Activated T-helper 1 cell treated with anti-CD3 and anti-CD28 coated beads, Interleukin-12 subunit alpha, Interleukin-12 subunit beta, Interleukin-2, Interleukin-4 antibody, amounts not matched to agents 30 ng/mL and 10 ng/mL and 1 ng/mL, durations not matched to agents 14 hours and 24 hours and 36 hours (primary cell): ENCODE data around the gene LBH. TPM values are rescaled to one million over a fixed set of nuclear protein-coding genes. Genes with fewer than 3 reads are reported as not detected.

Source experiments
- DNase-seq: peaks from one replicate; pipeline ENCODE4 v3.0.0; 2021; ENCODE audit warnings: low spot score
- H3K27ac Mint-ChIP-seq: one replicate; pipeline ENCODE4 v1.8.0; 2021; ENCODE audit warnings: mild to moderate bottlenecking, mixed read lengths
- H3K27me3 Mint-ChIP-seq: one replicate; pipeline ENCODE4 v1.8.0; 2022; ENCODE audit warnings: mild to moderate bottlenecking, moderate library complexity, mixed read lengths; ENCODE audit not compliant: insufficient read depth
- H3K36me3 Mint-ChIP-seq: one replicate; pipeline ENCODE4 v1.8.0; 2021; ENCODE audit warnings: low read depth, mixed read lengths
- H3K4me1 Mint-ChIP-seq: one replicate; pipeline ENCODE4 v1.8.0; 2021; ENCODE audit warnings: low read depth, mixed read lengths
- H3K4me3 Mint-ChIP-seq: one replicate; pipeline ENCODE4 v1.8.0; 2021; ENCODE audit warnings: mild to moderate bottlenecking, moderate library complexity, mixed read lengths
- H3K9me3 Mint-ChIP-seq: one replicate; pipeline ENCODE4 v1.8.0; 2021; ENCODE audit warnings: mixed read lengths
- intact Hi-C: fragments of 100-400 bp; cut with micrococcal nuclease; formaldehyde crosslinking; loops from one replicate; pipeline ENCODE4 v1.15.1; 2024
- total RNA-seq: library from RNA; stranded (reverse); gene quantifications from 2 replicates; pipeline ENCODE4 v1.2.3, GENCODE V29; 2022

Gene LBH
- total RNA-seq, 1 donor from 2014 or later = 306 TPM

DNA sequence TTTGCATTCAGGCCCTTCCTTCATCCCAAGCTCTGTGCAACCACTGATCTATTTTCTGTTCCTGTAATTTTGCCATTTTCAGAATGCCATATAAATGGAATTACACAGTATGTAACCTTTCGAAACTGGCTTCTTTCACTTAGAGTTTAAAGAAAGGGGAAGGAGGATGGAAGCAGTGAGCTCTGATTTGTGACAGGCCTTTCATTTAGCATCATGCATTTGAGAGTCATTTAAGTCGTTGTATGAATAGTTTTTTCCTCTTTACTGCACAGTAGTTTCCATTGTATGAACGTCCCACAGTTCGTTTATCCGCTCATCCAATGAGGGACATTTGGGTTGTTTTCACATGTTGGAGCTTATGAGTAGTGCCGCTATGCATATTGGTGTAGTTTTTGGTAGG is 67.0 kb downstream of the LBH start:
- Mint-ChIP-seq H3K4me1 (peaks cover 26% of the 10 kb centered on the region), H3K27me3 (peaks cover 3% of the 10 kb centered on the region), H3K27ac (peak overlapping the region; percentile 80), H3K4me3 (no peak overlapping the region), H3K36me3 (no peaks in the 10 kb centered on the region), H3K9me3 (no peaks in the 10 kb centered on the region)
- no peak for DNase-seq
- intact Hi-C loops = loop anchor here (1.0 to 5.0 kb wide), 3 partner anchors 10 to 34 kb away; no protein-coding TSS in a partner anchor

DNA sequence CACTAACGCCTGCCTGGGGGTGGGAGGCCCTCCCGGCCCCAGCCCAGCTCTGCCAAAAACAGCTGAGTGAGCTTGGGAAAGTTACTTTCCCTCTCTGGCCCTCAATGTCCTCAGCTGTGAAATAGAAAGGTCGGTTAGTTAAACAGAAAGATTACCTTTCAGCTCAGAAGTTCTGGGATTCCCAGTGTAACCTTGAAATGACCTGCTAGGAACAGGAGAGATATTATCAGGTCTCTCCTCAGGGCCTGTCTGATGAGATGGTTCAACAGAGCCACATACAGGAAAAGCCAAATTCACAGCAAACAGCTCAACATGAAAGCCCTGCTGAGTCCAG is 68.8 kb downstream of the LBH start:
- no peak for DNase-seq
- intact Hi-C loops = no loop called here
- Mint-ChIP-seq H3K36me3 (no peaks in the 10 kb centered on the region), H3K4me1 (peaks cover 21% of the 10 kb centered on the region), H3K27me3 (peaks cover 3% of the 10 kb centered on the region), H3K4me3 (no peak overlapping the region), H3K9me3 (no peaks in the 10 kb centered on the region), H3K27ac (no peak overlapping the region)

GRCh38 chr2:30300456-30301221 is 69.3 kb downstream of the LBH start:
- Mint-ChIP-seq H3K9me3 (no peaks in the 10 kb centered on the region), H3K27ac (peak overlapping the region; percentile 70), H3K27me3 (peaks cover 3% of the 10 kb centered on the region), H3K36me3 (peaks cover under 1% of the 10 kb centered on the region), H3K4me1 (peaks cover 26% of the 10 kb centered on the region), H3K4me3 (no peak overlapping the region)
- intact Hi-C loops = no loop called here
- DNase-seq = no peak

- intact Hi-C loops = no loop called here
- Mint-ChIP-seq H3K36me3 (peaks cover 5% of the 10 kb centered on the region), H3K4me3 (no peak overlapping the region), H3K9me3 (peaks cover 3% of the 10 kb centered on the region), H3K27me3 (peaks cover 3% of the 10 kb centered on the region), H3K27ac (peak overlapping the region; percentile 29), H3K4me1 (peaks cover 26% of the 10 kb centered on the region)
- no peak for DNase-seq
Observed at GRCh38 chr2:30301551-30301950, 70.2 kb downstream of the LBH start.

DNA sequence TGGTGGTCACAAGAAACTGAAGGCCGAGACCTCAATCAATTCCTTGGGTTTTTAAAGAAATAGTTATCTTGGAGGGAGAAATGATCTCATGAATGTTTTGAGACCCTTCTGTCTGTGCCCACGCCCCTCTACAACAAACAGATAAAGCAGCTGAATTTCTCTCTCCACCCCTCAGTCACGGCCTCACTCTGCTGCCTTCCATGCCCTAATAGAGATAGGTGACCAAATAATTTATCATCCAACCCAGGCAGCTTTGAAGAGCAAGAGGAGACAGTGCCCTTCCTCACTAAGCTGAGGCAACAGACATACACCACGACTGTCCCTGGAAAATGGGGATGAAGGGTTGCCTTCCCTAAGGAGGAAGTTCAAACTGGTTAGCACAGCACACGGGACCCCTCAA is 71.2 kb downstream of the LBH start:
- Mint-ChIP-seq H3K4me1 (peaks cover 26% of the 10 kb centered on the region), H3K27me3 (peaks cover 3% of the 10 kb centered on the region), H3K36me3 (peaks cover 8% of the 10 kb centered on the region), H3K27ac (peak overlapping the region; percentile 52), H3K9me3 (peaks cover 8% of the 10 kb centered on the region), H3K4me3 (no peak overlapping the region)
- no peak for DNase-seq
- intact Hi-C loops = no loop called here

GRCh38 chr2:30303095-30303494 is 71.8 kb downstream of the LBH start:
- Mint-ChIP-seq H3K27me3 (peaks cover 3% of the 10 kb centered on the region), H3K36me3 (peaks cover 8% of the 10 kb centered on the region), H3K4me3 (no peak overlapping the region), H3K27ac (peak overlapping the region; percentile 60), H3K9me3 (peaks cover 8% of the 10 kb centered on the region), H3K4me1 (peaks cover 25% of the 10 kb centered on the region)
- intact Hi-C loops = no loop called here
- DNase-seq = no peak

DNA sequence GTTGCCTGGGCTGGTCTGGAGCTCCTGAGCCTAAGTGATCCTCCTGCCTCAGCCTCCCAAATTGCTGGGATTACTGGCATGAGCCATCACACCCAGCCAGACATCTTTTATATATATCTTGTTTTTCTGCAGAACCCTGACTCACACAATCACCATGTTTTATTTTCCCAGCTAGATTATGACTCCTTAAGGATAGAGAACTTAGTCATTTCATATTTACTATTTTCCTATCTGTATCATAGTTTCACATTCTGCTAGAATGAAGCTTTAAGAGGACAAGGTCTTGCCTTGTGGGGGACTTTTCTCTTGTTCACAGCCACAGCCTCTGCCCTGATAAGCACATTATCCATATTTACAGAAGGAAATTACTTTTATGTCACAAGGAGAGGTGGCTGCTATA is 73.9 kb downstream of the LBH start:
- H3K9me3 Mint-ChIP-seq = peaks cover 8% of the 10 kb centered on the region
- H3K4me1 Mint-ChIP-seq = peaks cover 13% of the 10 kb centered on the region
- peak overlapping the region; percentile 36 for H3K27ac Mint-ChIP-seq
- intact Hi-C loops = no loop called here
- peaks cover 3% of the 10 kb centered on the region for H3K27me3 Mint-ChIP-seq
- no peak for DNase-seq
- no peak overlapping the region for H3K4me3 Mint-ChIP-seq
- peaks cover 8% of the 10 kb centered on the region for H3K36me3 Mint-ChIP-seq

- no peak overlapping the region for H3K27ac Mint-ChIP-seq
- H3K9me3 Mint-ChIP-seq = peaks cover 8% of the 10 kb centered on the region
- intact Hi-C loops = no loop called here
- peaks cover 3% of the 10 kb centered on the region for H3K27me3 Mint-ChIP-seq
- DNase-seq = no peak
- no peak overlapping the region for H3K4me3 Mint-ChIP-seq
- H3K4me1 Mint-ChIP-seq = peaks cover 21% of the 10 kb centered on the region
- H3K36me3 Mint-ChIP-seq = peaks cover 8% of the 10 kb centered on the region
Observed at GRCh38 chr2:30306522-30306921, 75.2 kb downstream of the LBH start.

- peaks cover 29% of the 10 kb centered on the region for H3K4me1 Mint-ChIP-seq
- no peak overlapping the region for H3K27ac Mint-ChIP-seq
- no peaks in the 10 kb centered on the region for H3K27me3 Mint-ChIP-seq
- peaks cover 8% of the 10 kb centered on the region for H3K36me3 Mint-ChIP-seq
- no peak overlapping the region for H3K4me3 Mint-ChIP-seq
- no peak for DNase-seq
- peaks cover 8% of the 10 kb centered on the region for H3K9me3 Mint-ChIP-seq
- intact Hi-C loops = no loop called here
Observed at GRCh38 chr2:30308280-30308679, 76.9 kb downstream of the LBH start.

Other genes starting within 250 kb of the LBH start
- gene YPEL5, start 84.5 kb upstream of the LBH start, total RNA-seq = 25.1 and 27.3 TPM in 2 replicates
- gene LCLAT1, start 215.7 kb downstream of the LBH start, total RNA-seq = 40.1 and 46.2 TPM in 2 replicates